GM20431 (cell line): ENCODE measurements around the gene SENP7.
"Not testable (repeated sequence)": the region's sequence is repeated elsewhere in the genome, so short reads cannot be mapped to it uniquely, and the experiment has no call there.

Experiments
- in situ Hi-C: fragments of 300-500 bp; cut with MseI, MboI; formaldehyde crosslinking; loops from one replicate; pipeline ENCODE4 v1.15.0; 2020; ENCODE audit warnings: low sequenced_read_pairs; ENCODE audit not compliant: unreplicated experiment

The SENP7 gene, protein sequence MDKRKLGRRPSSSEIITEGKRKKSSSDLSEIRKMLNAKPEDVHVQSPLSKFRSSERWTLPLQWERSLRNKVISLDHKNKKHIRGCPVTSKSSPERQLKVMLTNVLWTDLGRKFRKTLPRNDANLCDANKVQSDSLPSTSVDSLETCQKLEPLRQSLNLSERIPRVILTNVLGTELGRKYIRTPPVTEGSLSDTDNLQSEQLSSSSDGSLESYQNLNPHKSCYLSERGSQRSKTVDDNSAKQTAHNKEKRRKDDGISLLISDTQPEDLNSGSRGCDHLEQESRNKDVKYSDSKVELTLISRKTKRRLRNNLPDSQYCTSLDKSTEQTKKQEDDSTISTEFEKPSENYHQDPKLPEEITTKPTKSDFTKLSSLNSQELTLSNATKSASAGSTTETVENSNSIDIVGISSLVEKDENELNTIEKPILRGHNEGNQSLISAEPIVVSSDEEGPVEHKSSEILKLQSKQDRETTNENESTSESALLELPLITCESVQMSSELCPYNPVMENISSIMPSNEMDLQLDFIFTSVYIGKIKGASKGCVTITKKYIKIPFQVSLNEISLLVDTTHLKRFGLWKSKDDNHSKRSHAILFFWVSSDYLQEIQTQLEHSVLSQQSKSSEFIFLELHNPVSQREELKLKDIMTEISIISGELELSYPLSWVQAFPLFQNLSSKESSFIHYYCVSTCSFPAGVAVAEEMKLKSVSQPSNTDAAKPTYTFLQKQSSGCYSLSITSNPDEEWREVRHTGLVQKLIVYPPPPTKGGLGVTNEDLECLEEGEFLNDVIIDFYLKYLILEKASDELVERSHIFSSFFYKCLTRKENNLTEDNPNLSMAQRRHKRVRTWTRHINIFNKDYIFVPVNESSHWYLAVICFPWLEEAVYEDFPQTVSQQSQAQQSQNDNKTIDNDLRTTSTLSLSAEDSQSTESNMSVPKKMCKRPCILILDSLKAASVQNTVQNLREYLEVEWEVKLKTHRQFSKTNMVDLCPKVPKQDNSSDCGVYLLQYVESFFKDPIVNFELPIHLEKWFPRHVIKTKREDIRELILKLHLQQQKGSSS

DNA sequence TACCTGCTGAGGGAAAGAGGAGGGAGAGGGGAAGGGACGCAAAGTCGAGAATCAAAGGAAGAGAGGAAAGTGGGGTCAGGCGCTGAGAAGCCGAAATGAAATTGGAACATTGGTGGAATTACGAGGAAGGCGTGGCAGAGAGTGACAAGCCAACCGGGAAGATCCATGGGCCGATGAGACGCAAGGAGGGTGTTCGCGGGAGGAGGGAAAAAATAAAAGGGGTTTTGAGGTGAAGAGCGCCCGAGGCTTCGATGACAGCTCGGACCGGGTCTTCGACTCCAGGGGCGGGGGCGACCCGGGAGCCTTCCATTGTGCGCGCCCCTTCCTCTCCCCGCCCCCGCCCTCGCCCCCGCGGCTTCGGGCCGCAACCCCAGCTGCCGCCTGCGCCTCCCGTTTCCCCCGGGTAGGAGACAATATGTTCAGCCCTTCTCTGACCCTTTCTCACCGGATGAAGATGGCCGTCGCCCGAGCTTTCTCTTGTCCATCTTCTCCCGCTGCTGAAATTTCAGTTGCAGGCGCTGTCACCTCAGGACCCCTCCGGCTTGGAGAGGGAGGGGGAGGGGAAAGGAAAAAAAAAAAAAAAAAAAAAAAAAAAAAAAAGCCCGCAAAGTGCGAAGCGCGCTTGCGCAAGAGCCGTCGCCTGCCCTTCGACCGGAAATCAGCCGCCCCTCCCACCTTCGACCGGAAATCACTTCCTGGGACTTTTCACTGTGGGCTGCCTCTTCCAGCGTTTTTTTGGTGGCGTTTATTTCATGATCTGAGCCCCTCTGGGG is at the start of gene SENP7:
SENP7 (minus strand) TSS at position 567 of the 773 bp plus-strand sequence; CDS start at position 485, 82 bp downstream.
- in situ Hi-C loops: no loop called here

DNA sequence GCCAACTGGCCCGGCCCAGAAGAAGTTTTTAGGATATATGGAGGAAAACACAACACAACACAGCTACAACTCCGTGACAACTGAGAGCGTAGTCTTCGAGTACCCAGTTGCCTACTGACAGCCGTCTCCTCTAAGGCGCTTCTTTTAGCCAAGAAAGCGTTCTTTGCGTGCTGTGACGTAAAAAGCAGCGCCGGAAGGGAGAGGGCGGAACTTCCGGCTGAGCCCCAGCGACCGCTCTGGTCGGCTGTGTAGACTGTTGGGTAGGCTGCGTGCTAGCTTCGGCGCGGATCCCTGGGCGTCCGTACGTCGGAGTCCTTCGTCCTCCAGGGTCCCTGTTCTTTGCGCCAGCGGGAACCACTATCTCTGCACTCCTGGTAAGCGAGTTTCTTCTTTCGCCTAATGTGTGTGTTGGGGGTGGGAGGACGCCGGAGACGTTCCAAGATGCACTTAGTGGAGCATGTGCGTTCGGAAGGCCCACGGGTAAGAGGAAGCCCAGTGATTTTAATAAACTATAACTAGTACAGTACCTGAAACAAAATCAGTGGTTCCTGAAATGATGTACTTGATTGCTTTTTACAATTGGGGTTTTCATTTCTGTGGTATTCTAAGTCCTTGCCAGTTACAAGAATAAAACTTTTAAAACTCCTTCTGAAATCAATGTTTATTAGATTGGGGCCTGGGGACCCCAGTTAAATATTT is 48.8 kb upstream of the SENP7 start, which contains the start of gene TRMT10C:
TRMT10C (plus strand) TSS at position 239 of the 699 bp plus-strand sequence. CDS start 2,914 bp downstream, outside the sequence.
- in situ Hi-C loops: no loop called here

DNA sequence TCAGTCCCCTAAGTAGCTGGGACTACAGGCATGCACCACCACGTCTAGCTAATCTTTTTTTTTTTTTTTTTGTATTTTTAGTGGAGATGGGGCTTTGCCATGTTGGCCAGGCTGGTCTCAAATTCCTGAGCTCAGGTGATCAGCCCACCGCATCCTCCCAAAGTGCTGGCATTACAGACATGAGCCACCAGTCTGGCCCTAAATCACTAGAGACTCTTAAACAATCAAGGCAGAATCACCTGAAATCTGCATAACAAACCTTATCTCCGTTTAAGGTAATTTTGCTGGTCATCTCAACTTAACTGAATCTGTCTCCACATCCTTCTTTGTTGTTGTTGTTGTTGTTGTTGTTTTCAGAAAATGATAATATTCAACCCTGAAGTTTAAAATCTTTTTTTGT is 43.1 kb upstream of the SENP7 start:
- in situ Hi-C loops: no loop called here

DNA sequence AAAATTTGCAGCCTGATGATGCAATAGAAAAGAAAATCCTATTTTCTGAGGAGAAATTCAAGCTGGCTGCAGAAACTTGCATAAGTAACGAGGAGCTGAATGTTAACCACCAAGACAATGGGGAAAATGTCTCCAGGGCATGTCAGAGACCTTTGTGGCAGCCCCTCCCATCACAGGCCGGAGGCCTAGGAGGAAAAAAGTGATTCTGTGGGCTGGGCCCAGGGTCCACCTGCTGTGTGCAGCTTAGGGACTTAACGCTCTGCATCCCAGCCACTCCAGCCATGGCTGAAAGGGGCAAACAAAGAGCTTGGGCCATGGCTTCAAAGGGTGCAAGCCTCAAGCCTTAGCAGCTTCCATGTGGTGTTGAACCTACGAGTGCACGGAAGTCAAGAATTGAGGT is 40.4 kb upstream of the SENP7 start:
- in situ Hi-C loops: not testable (repeated sequence)

DNA sequence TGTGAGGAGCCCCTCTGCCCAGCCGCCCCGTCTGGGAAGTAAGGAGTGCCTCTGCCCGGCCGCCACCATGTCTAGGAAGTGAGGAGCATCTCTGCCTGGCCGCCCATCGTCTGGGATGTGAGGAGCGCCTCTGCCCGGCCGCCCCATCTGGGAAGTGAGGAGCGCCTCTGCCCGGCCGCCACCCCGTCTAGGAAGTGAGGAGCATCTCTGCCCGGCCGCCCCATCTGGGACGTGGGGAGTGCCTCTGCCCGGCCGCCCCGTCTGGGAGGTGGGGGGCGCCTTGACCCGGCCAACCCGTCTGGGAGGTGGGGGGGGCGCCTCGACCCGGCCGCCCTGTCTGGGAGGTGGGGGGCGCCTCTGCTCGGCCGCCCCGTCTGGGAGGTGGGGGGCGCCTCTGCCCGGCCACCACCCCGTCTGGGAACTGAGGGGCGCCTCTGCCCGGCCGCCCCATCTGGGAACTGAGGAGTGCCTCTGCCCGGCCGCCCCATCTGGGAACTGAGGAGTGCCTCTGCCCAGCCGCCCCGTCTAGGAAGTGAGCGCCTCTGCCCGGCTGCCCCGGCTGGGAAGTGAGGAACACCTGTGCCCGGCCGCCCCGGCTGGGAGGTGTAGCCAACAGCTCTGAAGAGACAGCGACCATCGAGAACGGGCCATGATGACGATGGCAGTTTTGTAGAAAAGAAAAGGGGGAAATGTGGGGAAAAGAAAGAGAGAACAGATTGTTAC is 38.5 kb upstream of the SENP7 start:
- in situ Hi-C loops: not testable (repeated sequence)

DNA sequence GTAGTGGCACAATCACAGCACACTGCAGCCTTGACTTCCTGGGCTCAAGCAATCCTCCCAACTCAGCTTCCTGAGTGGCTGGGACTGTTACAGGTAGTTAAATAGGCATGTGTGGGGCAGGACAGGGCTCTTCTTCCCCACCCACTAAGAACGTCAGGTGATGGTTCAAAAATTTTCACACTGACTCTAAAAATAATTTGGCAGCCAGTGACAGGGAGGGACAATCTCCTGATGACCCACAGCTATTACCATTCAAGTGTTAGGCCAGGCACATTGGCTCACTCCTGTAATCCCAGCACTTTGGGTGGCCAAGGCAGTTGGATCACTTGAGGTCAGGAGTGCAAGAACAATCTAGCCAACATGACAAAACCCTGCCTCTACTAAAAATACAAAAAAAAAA is 36.5 kb upstream of the SENP7 start:
- in situ Hi-C loops: no loop called here

DNA sequence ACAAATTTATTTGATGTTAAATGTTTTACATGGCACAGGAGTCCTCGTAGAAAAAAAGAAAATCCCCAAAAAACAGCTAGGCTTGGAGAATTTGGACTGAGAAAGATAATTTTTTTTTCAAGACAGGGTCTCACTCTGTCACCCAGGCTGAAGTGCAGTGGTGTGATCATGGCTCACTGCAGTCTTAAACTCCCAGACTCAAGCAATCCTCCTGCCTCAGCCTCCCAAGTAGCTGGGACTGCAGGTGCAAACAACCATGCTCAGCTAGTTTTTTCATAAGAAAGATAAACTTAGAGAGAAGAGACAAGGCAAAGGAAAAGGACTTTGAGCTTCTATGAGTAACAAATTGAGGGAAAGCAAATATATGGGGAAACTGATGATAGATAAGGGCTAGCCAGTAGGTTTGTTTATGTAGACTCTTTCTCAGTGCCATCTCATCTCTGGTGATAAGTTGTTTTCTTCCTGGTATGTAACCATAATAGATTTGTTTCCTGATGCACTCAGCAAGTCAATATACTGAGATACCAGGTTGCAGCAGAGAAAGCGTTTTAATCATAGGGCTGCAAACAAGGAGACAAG is 35.6 kb upstream of the SENP7 start:
- in situ Hi-C loops: no loop called here

DNA sequence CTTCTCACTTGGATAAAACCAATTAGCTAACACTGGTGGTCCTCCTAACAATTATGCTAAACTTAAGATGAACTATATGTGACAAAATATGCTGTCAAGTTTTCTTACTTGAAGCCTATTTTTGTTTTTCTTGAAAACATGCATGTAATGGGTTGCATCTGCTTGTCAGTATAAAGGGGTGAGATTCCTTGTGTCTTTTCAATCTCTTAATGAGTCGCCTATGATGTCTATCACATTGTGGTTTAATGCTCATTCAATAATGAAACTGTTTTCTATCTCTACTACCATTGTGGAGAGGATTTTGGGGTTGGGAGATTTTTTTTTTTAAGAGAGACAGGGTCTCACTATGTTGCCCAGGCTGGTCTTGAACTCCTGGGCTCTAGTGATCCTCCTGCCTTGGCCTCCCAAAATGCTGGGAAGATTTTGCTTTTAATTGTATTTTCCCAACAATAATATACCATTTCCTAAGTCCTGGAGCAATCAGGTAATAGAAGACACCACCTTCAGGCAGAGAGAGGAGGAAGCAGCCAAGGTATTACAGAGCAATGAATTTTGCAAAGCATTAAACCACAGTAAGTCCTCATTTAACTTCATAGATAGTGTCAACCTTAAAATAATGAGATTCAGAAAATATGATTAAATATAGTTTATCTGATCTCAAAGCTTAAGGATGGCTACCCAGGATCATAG is 31.3 kb upstream of the SENP7 start:
- in situ Hi-C loops: no loop called here

DNA sequence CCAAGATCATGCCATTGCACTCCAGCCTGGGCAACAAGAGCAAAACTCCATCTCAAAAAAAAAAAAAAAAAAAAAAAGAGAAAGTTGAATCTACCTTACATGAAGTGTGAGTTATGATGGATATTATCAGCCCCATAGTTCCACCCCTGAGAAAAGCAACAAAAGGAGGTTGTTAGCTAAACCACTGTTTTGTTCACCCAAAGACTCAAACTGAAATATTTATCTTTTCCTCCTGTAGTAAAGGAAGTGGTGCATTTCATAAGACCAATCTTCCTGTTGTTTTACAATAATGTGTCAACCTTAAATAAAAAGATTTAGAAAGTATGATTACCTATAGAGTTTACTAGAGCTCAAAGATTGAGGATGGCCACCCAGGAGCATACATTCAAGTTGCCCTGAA is 29.9 kb upstream of the SENP7 start:
- in situ Hi-C loops: no loop called here

DNA sequence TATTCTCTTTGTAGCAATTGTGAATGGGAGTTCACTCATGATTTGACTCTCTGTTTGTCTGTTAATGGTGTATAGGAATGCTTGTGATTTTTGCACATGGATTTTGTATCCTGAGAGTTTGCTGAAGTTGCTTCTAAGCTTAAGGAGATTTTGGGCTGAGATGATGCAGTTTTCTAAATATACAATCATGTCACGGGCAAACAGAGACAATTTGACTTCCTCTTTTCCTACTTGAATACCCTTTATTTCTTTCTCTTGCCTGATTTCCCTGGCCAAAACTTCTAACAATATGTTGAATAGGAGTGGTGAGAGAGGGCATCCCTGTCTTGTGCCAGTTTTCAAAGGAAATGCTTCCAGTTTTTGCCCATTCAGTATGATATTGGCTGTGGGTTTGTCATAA is 23.9 kb upstream of the SENP7 start:
- in situ Hi-C loops: not testable (repeated sequence)

DNA sequence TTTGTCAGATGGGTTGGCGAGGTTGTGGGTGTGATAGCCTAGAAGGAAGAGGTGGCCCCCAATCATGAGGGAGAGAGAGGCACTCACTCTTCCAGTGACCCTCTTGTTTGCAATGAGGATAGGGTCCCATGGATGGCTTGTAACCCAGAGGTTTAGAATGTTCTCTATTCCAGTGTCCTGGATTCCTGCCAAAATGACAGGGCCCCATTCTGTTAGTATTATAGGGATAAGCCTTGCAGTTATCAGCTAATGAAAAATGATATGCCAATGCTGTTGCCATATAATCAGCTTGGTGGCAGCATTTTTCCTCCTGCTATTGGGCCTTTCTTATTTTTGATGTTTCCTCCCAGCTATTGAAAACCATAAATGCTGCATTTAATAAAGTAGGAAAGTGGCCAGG is 23.3 kb upstream of the SENP7 start:
- in situ Hi-C loops: no loop called here

DNA sequence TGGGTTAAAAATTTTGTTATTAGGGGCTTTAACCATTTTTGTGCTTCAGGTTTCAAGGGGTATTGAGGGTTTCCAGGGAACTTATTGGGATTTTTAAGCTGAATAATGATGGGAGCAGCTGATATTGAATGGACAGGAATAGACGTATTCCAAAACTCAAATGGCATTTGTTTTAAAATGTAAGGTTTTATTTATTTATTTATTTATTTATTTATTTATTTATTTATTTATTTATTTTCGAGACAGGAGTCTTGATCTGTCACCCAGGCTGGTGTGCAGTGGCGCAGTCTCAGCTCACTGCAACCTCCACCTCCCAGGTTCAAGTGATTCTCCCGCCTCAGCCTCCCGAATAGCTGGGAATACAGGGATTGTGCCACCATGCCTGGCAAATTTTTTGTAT is 22.2 kb upstream of the SENP7 start:
- in situ Hi-C loops: no loop called here

DNA sequence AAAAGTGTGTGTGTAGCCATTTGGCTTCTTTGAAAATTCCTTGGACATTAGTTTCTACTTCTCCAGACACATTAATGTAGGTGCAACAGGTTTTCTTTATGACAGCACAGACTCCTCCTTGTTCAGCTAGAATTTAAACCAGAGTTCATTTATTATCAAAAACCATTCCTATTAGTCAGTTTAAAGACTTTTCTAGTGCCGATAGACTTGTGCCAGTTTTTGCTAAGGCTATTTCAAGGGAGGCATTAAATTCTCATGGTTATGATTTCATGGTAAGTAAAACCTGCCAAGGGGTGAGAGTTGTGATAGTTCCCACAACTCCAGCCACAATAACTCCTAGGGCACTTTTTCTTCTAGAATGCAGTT is 20.6 kb upstream of the SENP7 start:
- in situ Hi-C loops: no loop called here

DNA sequence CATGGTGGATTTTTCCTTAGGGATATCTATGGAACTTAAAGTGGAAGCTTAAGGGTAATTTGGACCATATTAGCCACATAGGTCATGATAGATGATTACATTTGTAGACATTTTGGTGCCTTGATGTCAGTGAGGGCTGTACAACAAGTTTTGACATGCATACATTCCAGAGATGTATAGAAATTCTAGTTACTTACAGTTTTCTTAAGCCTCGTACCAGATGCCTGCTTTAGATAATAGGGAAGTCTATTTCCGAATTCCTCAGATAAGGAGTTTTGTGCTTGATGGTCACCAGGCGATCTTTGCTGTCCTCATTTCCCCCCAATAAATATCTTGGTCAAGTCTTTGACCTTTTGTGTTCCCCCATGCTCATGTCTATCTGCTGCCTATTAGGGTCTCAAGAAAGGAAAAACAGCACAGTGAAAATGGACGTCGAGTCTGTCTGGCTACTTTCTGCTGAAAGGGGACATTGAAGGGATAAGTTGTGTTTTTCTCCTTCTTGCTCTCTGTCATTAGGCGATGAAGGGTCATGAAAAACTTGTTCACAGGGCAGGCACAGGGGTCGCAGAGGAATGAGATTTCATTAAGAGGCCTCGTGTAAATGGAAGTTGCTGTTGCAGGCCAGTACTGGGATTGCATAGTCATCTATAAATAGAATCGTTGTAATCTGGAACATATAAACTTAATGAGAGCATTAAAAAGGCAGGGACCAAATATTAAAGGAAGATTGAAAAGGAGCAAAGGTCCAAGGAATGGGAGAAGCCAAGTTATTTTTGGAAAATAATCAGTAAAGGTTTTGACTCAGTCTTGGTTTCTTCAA is 20.0 kb upstream of the SENP7 start:
- in situ Hi-C loops: no loop called here

DNA sequence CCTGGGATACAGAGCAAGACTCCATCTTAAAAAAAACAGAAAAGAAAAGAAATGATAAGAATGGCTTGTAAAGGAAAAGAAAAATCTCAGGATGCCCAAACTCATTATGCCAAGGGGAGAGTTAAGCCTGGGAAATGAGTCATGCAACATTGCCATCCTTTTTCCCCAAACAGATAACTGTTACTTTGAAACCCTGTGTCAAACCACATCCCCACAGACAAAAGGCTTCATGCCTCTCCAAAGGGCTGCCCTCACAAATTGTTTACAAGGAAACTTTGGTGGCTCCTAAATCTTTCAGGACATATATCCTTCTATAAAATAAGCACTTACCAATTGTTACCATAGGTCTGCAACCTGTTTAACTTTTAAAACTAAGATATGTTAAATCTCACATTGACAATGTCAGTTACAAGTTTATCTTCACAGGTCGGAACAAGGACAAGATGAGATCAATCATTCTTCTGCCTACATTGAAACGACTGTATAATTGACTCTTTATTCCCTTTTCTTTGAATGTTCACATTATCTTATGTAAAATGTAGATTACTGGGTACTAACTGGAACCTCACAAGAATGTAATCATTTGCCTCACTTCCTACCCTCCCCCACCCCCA is 18.6 kb upstream of the SENP7 start:
- in situ Hi-C loops: no loop called here

DNA sequence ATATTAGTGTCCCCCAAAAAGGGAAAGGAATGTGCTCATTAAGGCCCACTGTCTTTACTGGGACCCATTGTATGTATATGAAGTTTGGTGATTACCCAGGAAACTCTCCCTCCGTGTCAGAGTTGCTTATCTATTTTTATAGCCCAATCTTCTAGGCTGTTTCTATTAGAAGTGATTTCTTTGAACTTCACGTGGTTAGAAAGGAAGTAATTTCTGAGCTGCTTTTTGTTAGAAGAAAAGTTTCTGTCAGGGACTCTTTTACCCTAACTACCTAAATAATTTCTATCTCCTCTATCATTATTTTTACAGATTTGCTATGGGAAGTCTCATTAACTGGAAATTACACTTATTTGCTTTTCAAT is 17.7 kb upstream of the SENP7 start:
- in situ Hi-C loops: no loop called here
